NCI-H1930 (cell line): ENCODE results near the gene AHI1.

Experiments
- DNase-seq, 2 experiments: peaks; one replicate each; lab custom pipeline; 2025; lab: John Stamatoyannopoulos, UW

Gene AHI1

GRCh38 chr6:135451617-135452190 is 45.8 kb downstream of the AHI1 start:
- no peak for DNase-seq

- no peak for DNase-seq
These were observed 48.3 kb downstream of the AHI1 start for GRCh38 chr6:135449246-135449645.

GRCh38 chr6:135440087-135440792 is 57.3 kb downstream of the AHI1 start:
- DNase-seq, result no peak

GRCh38 chr6:135439549-135439948 is 58.0 kb downstream of the AHI1 start:
- DNase-seq, result no peak

- no peak for DNase-seq
These were observed 58.5 kb downstream of the AHI1 start for GRCh38 chr6:135438907-135439535.

GRCh38 chr6:135434991-135435390 is 62.5 kb downstream of the AHI1 start:
- DNase-seq, result no peak

GRCh38 chr6:135434095-135434494 is 63.4 kb downstream of the AHI1 start:
- DNase-seq, result no peak

GRCh38 chr6:135428078-135428477 is 69.5 kb downstream of the AHI1 start:
- no peak for DNase-seq

GRCh38 chr6:135426833-135427232 is 70.7 kb downstream of the AHI1 start:
- no peak for DNase-seq

- DNase-seq, result no peak
These were observed 73.2 kb downstream of the AHI1 start for GRCh38 chr6:135424385-135424784.

GRCh38 chr6:135423649-135424128 is 73.9 kb downstream of the AHI1 start:
- DNase-seq, result no peak

- no peak for DNase-seq
These were observed 78.4 kb downstream of the AHI1 start for GRCh38 chr6:135419162-135419561.

- DNase-seq, result no peak
These were observed 79.3 kb downstream of the AHI1 start for GRCh38 chr6:135418040-135418760.

- DNase-seq, result no peak
These were observed 84.8 kb downstream of the AHI1 start for GRCh38 chr6:135412761-135413160.

GRCh38 chr6:135411849-135412248 is 85.7 kb downstream of the AHI1 start:
- DNase-seq, result no peak

GRCh38 chr6:135411339-135411738 is 86.2 kb downstream of the AHI1 start:
- DNase-seq, result no peak

GRCh38 chr6:135410856-135411255 is 86.7 kb downstream of the AHI1 start:
- DNase-seq, result no peak

- DNase-seq, result no peak
These were observed 94.0 kb downstream of the AHI1 start for GRCh38 chr6:135403584-135403983.

- no peak for DNase-seq
These were observed 95.2 kb downstream of the AHI1 start for GRCh38 chr6:135402311-135402710.

- DNase-seq, result no peak
These were observed 100.2 kb downstream of the AHI1 start for GRCh38 chr6:135397172-135397952.

- DNase-seq, result no peak
These were observed 102.4 kb downstream of the AHI1 start for GRCh38 chr6:135395136-135395535.

- DNase-seq, result no peak
These were observed 104.3 kb downstream of the AHI1 start for GRCh38 chr6:135393289-135393688.
